ENCODE data around the gene PTPRN2.

Gene PTPRN2

GRCh38 chr7:157796846-157797245 is 790.8 kb downstream of the PTPRN2 start:
- no peak overlapping the region for H3K4me3 ChIP-seq (ENCODE audit: low read depth, low read length)
- no peak for TF ChIP-seq CTCF (conservative IDR thresholded peaks at IDR 0.05; ENCODE audit: low read depth, low read length)
- DNase-seq (ENCODE audit: low read depth) = no peak

GRCh38 chr7:157795643-157796042 is 792.0 kb downstream of the PTPRN2 start:
- DNase-seq (ENCODE audit: low read depth) = no peak
- H3K4me3 ChIP-seq (ENCODE audit: low read depth, low read length) = no peak overlapping the region
- TF ChIP-seq CTCF (conservative IDR thresholded peaks at IDR 0.05; ENCODE audit: low read depth, low read length) = no peak

- no peak for TF ChIP-seq CTCF (conservative IDR thresholded peaks at IDR 0.05; ENCODE audit: low read depth, low read length)
- no peak for DNase-seq (ENCODE audit: low read depth)
- no peak overlapping the region for H3K4me3 ChIP-seq (ENCODE audit: low read depth, low read length)
Measured at GRCh38 chr7:157795199-157795598, 792.4 kb downstream of the PTPRN2 start.

- DNase-seq (ENCODE audit: low read depth) = no peak
- H3K4me3 ChIP-seq (ENCODE audit: low read depth, low read length) = no peak overlapping the region
Measured at GRCh38 chr7:157794746-157795065, 792.9 kb downstream of the PTPRN2 start.

GRCh38 chr7:157793973-157794745 is 793.5 kb downstream of the PTPRN2 start:
- no peak overlapping the region for H3K4me3 ChIP-seq (ENCODE audit: low read depth, low read length)
- no peak for TF ChIP-seq CTCF (conservative IDR thresholded peaks at IDR 0.05; ENCODE audit: low read depth, low read length)
- DNase-seq (ENCODE audit: low read depth) = no peak

More at GRCh38 chr7:157794746-157795065, 792.9 kb downstream of the PTPRN2 start:
- TF ChIP-seq CTCF (conservative IDR thresholded peaks at IDR 0.05; ENCODE audit: low read depth, low read length) = no peak

GRCh38 chr7:157793087-157793353 is 794.6 kb downstream of the PTPRN2 start:
- peak; percentile 11 for TF ChIP-seq CTCF (conservative IDR thresholded peaks at IDR 0.05; ENCODE audit: low read depth, low read length)
- DNase-seq (ENCODE audit: low read depth) = peak; percentile 15

More at GRCh38 chr7:157793087-157793353, 794.6 kb downstream of the PTPRN2 start:
- no peak overlapping the region for H3K4me3 ChIP-seq (ENCODE audit: low read depth, low read length)

Measured in choroid plexus epithelial cell (primary cell).